Measurements from ENCODE around the gene PTPRU. TPM values are rescaled to one million over a fixed set of nuclear protein-coding genes. Genes with fewer than 3 reads are reported as not detected.

PTPRU gene
- total RNA-seq, 1 experiment from 2014 or later, result 6.8 TPM

DNA sequence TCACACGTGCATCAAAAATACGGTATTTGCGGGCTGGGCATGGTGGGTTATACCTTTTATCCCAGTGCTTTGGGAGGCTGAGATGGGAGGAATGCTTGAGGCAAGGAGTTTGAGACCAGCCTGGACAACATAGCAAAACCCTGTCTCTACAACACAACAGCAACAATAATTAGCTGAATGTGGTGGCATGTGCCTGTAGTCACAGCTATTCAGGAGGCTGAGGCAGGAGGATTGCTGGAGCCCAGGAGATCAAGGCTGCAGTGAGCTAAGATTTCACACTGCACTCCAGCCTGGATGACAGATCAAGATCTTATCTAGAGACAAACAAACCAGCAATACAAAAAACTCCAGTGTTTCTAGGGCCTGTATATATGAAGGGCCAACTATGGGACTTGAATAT, 30.6 kb downstream of the PTPRU start:
- no peak overlapping the region for H3K4me3 ChIP-seq (ENCODE audit: low read depth, low read length, poor library complexity, severe bottlenecking)
- no peak overlapping the region for H3K27ac ChIP-seq (ENCODE audit: low read depth, low read length, poor library complexity, severe bottlenecking)
- no TSS peak for BruUV-seq (replicated peaks)
- POLR2A ChIA-PET (ENCODE audit: low non-redundant PET), result no interaction called here
- no peaks in the 10 kb centered on the region for H3K4me1 ChIP-seq (ENCODE audit: insufficient read depth, low read length, poor library complexity, severe bottlenecking)
- H3K9me3 ChIP-seq (ENCODE audit: low read depth, low read length, poor library complexity, severe bottlenecking), result no peaks in the 10 kb centered on the region
- no peaks in the 10 kb centered on the region for H3K36me3 ChIP-seq (ENCODE audit: insufficient read depth, low read length, poor library complexity, severe bottlenecking)
- no peak for DNase-seq (ENCODE audit: low spot score)
- CTCF ChIA-PET, result no interaction called here
- H3K27me3 ChIP-seq (replicated peaks; ENCODE audit: insufficient read depth, low read depth, low read length, poor library complexity), result no peaks in the 10 kb centered on the region
- no peak for TF ChIP-seq EZH2 (IDR thresholded peaks at IDR 0.05; ENCODE audit: borderline replicate concordance, low read depth, low read length, poor library complexity, severe bottlenecking)
- TF ChIP-seq, protein P1, sequence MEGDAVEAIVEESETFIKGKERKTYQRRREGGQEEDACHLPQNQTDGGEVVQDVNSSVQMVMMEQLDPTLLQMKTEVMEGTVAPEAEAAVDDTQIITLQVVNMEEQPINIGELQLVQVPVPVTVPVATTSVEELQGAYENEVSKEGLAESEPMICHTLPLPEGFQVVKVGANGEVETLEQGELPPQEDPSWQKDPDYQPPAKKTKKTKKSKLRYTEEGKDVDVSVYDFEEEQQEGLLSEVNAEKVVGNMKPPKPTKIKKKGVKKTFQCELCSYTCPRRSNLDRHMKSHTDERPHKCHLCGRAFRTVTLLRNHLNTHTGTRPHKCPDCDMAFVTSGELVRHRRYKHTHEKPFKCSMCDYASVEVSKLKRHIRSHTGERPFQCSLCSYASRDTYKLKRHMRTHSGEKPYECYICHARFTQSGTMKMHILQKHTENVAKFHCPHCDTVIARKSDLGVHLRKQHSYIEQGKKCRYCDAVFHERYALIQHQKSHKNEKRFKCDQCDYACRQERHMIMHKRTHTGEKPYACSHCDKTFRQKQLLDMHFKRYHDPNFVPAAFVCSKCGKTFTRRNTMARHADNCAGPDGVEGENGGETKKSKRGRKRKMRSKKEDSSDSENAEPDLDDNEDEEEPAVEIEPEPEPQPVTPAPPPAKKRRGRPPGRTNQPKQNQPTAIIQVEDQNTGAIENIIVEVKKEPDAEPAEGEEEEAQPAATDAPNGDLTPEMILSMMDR (conservative IDR thresholded peaks at IDR 0.05; ENCODE audit: low read depth, low read length), result no peak
- intact Hi-C loops (cut with micrococcal nuclease; ENCODE audit: unreplicated experiment), result no loop called here

DNA sequence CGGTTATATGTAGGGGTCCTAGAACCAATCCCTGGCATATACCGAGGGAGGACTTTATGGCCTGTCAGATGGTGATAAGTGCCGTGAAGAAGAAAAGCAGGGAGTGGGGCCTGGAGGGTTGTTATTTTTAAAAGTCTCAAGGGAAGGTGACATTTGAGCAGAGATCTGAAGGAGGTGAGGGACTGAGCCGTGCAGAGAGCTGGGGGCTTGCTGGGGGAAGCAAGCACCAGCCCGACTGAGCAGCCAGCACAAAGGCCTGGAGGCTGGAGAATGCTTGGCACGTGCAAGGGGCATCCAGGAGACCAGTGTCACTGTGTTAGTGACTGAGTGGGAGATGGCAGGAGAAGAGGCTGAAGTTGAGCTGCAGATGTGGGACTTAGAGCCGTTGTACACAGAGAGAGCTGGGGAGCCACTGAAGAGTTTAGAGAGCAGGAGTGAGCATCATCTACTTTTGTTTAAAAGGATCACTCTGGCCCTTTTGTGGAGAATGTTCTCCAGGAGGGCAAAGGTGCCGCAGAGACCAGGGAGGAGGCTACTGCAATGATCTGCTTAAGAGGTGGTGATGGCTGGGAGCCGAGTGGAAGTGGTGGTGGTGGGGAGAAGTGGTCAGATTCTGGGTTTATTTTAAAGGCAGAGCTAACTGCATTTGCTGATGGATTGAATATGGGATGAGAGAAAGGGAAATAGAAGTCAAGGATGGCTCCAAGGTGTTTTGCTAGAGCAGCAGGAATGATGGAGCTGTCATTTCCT, 31.2 kb downstream of the PTPRU start:
- no peak for DNase-seq (ENCODE audit: low spot score)
- intact Hi-C loops (cut with micrococcal nuclease; ENCODE audit: unreplicated experiment), result no loop called here
- ChIA-PET CTCF (interaction anchor here (0.6 kb wide), 2 partner anchors 25 to 77 kb away, joined by 3 read pairs; no protein-coding TSS in a partner anchor), POLR2A (ENCODE audit: low non-redundant PET) (no interaction called here)
- no TSS peak for BruUV-seq (replicated peaks)
- Histone ChIP-seq H3K27ac (ENCODE audit: low read depth, low read length, poor library complexity, severe bottlenecking) (no peak overlapping the region), H3K27me3 (replicated peaks; ENCODE audit: insufficient read depth, low read depth, low read length, poor library complexity) (no peaks in the 10 kb centered on the region), H3K36me3 (ENCODE audit: insufficient read depth, low read length, poor library complexity, severe bottlenecking) (no peaks in the 10 kb centered on the region), H3K4me1 (ENCODE audit: insufficient read depth, low read length, poor library complexity, severe bottlenecking) (no peaks in the 10 kb centered on the region), H3K4me3 (ENCODE audit: low read depth, low read length, poor library complexity, severe bottlenecking) (no peak overlapping the region), H3K9me3 (ENCODE audit: low read depth, low read length, poor library complexity, severe bottlenecking) (no peaks in the 10 kb centered on the region)
- TF ChIP-seq, protein P1 (conservative IDR thresholded peaks at IDR 0.05; ENCODE audit: low read depth, low read length), result no peak
- no peak for TF ChIP-seq EZH2 (IDR thresholded peaks at IDR 0.05; ENCODE audit: borderline replicate concordance, low read depth, low read length, poor library complexity, severe bottlenecking)

DNA sequence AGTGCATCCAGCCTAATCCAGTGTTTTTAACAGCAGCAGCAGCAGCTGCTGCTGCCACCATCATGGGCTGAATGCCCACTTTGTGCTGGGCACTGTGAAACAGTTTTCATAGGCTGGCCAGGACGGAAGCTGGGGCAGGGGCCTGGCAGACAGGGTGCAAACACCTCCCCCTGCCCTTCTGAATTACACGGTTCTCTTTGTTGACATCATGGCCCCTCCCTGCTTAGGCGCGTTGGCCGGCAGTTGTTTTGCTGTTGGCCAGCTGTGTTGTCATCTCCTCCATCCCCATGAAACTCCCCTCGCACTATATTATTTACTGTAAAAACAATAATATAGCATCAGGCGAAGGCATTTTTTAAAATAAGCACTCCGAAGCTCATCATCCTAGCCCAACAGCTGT, 33.1 kb downstream of the PTPRU start:
- H3K27me3 ChIP-seq (replicated peaks; ENCODE audit: insufficient read depth, low read depth, low read length, poor library complexity), result no peaks in the 10 kb centered on the region
- TF ChIP-seq, protein P1 (conservative IDR thresholded peaks at IDR 0.05; ENCODE audit: low read depth, low read length), result no peak
- no peak for TF ChIP-seq EZH2 (IDR thresholded peaks at IDR 0.05; ENCODE audit: borderline replicate concordance, low read depth, low read length, poor library complexity, severe bottlenecking)
- intact Hi-C loops (cut with micrococcal nuclease; ENCODE audit: unreplicated experiment), result no loop called here
- H3K4me1 ChIP-seq (ENCODE audit: insufficient read depth, low read length, poor library complexity, severe bottlenecking), result no peaks in the 10 kb centered on the region
- H3K36me3 ChIP-seq (ENCODE audit: insufficient read depth, low read length, poor library complexity, severe bottlenecking), result no peaks in the 10 kb centered on the region
- POLR2A ChIA-PET (ENCODE audit: low non-redundant PET), result no interaction called here
- H3K4me3 ChIP-seq (ENCODE audit: low read depth, low read length, poor library complexity, severe bottlenecking), result no peak overlapping the region
- no peak for DNase-seq (ENCODE audit: low spot score)
- H3K9me3 ChIP-seq (ENCODE audit: low read depth, low read length, poor library complexity, severe bottlenecking), result no peaks in the 10 kb centered on the region
- BruUV-seq (replicated peaks), result no TSS peak
- no peak overlapping the region for H3K27ac ChIP-seq (ENCODE audit: low read depth, low read length, poor library complexity, severe bottlenecking)
- CTCF ChIA-PET, result no interaction called here

All from A673 (cell line).